Lung (tissue), 12 donors: ENCODE results near the gene LBR. TPM values are rescaled to one million over a fixed set of nuclear protein-coding genes. Genes with fewer than 3 reads are reported as not detected.

ENCODE experiments used
- ATAC-seq: fragments of 200-7000 bp; cut with Tn5 transposase; one replicate; pipeline ENCODE4 v1.9.1; 2020; ENCODE audit warnings: moderate number of reproducible peaks; ENCODE audit not compliant: insufficient read depth, low FRiP score
- DNase-seq, 3 donors: peaks; one replicate each; pipeline ENCODE4 v3.0.0-alpha.2; 2013 to 2017
- H3K27ac ChIP-seq, 2 donors: one replicate each; pipeline ENCODE4 v1.5.1; 2013; ENCODE audit warnings: mild to moderate bottlenecking in 2 of 2, moderate library complexity in 2 of 2, control low read depth in 1 of 2, inconsistent platforms in 1 of 2, low read depth in 1 of 2, low read length in 1 of 2
- H3K27me3 ChIP-seq, 3 donors: one replicate each; pipeline ENCODE4 v1.5.1; 2013; ENCODE audit warnings: low read length in 2 of 3; ENCODE audit not compliant: control insufficient read depth in 3 of 3, insufficient read depth in 3 of 3
- H3K36me3 ChIP-seq, 4 donors: one replicate each; pipeline ENCODE4 v1.5.1; 2013; ENCODE audit warnings: low read length in 4 of 4, mild to moderate bottlenecking in 1 of 4, moderate library complexity in 1 of 4; ENCODE audit not compliant: control insufficient read depth in 4 of 4, insufficient read depth in 4 of 4
- H3K4me1 ChIP-seq, 5 donors: one replicate each; pipeline ENCODE4 v1.5.1; 2013; ENCODE audit warnings: low read length in 5 of 5, mild to moderate bottlenecking in 2 of 5, moderate library complexity in 1 of 5; ENCODE audit not compliant: control insufficient read depth in 5 of 5, insufficient read depth in 5 of 5
- H3K4me3 ChIP-seq: one replicate; pipeline ENCODE4 v1.5.1; 2013; ENCODE audit warnings: mild to moderate bottlenecking, control low read depth, moderate library complexity
- H3K9ac ChIP-seq, 2 donors: one replicate each; pipeline ENCODE4 v1.5.1; 2013; ENCODE audit warnings: low read length in 2 of 2, control low read depth in 1 of 2; ENCODE audit not compliant: insufficient read depth in 1 of 2
- H3K9me3 ChIP-seq, 4 donors: one replicate each; pipeline ENCODE4 v1.5.1; 2013; ENCODE audit warnings: low read length in 3 of 4, mild to moderate bottlenecking in 1 of 4, moderate library complexity in 1 of 4; ENCODE audit not compliant: control insufficient read depth in 4 of 4, insufficient read depth in 3 of 4
- WGBS, 2 donors: extraction: QIAGEN DNeasy Blood & Tissue Kit; methylation state at CpG; one replicate each; pipeline ENCODE4 v1.1.7; 2013; 5-methylcytosine and 5-hydroxymethylcytosine counted together
- polyA plus RNA-seq, 2 donors: library from polyadenylated mRNA; stranded (reverse); fragments of 200-250 nt; gene quantifications; one replicate each; pipeline ENCODE4 v1.2.1, GENCODE V29; 2013
- total RNA-seq, 2 donors: library from RNA; depleted of rRNA in 1 of 2; stranded (reverse); fragments of >200 nt in 1 of 2; gene quantifications; one replicate each; pipeline ENCODE4 v1.2.1, GENCODE V29; 2014 to 2021
- TF ChIP-seq, protein P1 (sequence below): IDR thresholded peaks from 2 replicates; pipeline ENCODE4 v1.5.1; 2012; ENCODE audit warnings: mild to moderate bottlenecking; ENCODE audit errors: control extremely low read depth, extremely low read depth
- donor health status: control.
- donor health status: control.
- donor health status: Bipolar disorder and iron deficiency.
- donor health status: healthy.
- donor health status: DM: yes; HTN: yes; CAD: no.

The LBR gene
- total and polyA plus RNA-seq, 4 donors, result 16.2 to 76.6 (median 42.1) TPM

DNA sequence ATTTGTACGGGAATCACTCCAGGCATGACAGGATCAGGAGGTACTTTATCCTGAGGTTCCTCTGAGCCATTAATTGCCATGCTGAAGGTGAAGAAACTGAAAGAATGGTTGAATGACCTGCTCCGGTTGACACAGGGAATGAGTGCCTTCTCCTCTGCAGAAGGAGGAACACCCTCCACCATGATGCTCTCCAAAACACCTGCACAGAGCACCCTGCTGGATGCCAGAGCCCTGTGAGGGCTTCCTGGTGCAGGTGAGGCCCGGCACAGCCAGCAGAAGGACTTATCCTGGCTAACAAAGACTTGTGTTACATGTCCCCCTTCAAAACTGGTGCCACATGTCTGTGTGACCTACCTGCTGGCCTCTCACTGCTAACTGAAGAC lies 14.3 kb upstream of the LBR start:
- Histone ChIP-seq H3K9me3 (no peaks in the 10 kb centered on the region), H3K27me3 (no peaks in the 10 kb centered on the region), H3K4me1 (peaks cover 0 to 27% (median 13%) of the 10 kb centered on the region in 5 donors), H3K9ac (no peak overlapping the region), H3K27ac (peak overlapping the region in 1 of 2 donors; percentile 13), H3K4me3 (no peak overlapping the region), H3K36me3 (no peaks in the 10 kb centered on the region)
- 69 to 77% methylated on average over 3 of the region's 3 CpGs for WGBS, 2 donors
- ATAC-seq (no peak), DNase-seq (no peak)
- TF ChIP-seq, protein P1, sequence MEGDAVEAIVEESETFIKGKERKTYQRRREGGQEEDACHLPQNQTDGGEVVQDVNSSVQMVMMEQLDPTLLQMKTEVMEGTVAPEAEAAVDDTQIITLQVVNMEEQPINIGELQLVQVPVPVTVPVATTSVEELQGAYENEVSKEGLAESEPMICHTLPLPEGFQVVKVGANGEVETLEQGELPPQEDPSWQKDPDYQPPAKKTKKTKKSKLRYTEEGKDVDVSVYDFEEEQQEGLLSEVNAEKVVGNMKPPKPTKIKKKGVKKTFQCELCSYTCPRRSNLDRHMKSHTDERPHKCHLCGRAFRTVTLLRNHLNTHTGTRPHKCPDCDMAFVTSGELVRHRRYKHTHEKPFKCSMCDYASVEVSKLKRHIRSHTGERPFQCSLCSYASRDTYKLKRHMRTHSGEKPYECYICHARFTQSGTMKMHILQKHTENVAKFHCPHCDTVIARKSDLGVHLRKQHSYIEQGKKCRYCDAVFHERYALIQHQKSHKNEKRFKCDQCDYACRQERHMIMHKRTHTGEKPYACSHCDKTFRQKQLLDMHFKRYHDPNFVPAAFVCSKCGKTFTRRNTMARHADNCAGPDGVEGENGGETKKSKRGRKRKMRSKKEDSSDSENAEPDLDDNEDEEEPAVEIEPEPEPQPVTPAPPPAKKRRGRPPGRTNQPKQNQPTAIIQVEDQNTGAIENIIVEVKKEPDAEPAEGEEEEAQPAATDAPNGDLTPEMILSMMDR, result no peak

DNA sequence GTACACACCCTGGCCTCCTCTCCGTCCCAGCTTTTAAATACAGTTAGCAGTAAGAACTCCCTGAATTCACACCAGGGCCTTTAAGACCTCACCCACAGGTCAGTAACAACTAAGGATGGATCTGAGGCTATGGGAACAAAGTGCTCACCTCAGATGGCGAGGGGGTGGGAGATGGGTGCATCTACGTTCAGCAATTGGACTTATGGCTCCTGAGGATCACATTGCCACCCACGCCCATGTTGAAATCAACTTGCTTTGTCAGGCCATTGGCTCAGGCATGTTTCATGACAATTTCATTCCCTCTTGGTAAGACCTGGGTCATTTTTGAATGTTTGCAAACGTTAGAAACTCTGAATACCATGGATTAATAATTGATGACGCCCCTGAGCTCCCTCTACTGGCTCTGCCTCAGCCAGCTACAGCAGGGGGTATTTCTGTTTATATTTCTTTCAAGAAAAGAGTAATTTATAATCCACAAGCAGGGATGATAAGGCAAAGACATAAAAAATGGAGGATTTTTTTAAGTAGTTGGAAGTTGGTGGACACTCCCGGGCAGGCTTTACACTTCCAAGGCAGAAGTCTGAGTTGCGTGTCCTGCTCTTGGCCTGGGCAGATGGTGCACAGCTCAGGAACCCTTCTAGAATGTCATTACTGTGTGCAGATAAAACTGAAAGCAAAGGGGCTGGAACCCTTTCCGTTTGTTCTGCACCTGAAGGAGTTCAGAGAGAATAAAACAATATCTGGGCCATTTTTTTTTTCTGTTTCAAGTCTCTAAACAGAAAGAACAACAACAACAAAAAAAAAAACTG lies 13.7 kb upstream of the LBR start:
- ATAC-seq, result no peak
- Histone ChIP-seq H3K9me3 (no peaks in the 10 kb centered on the region), H3K4me3 (no peak overlapping the region), H3K36me3 (no peaks in the 10 kb centered on the region), H3K27ac (peak overlapping the region in 1 of 2 donors; percentile 21), H3K27me3 (no peaks in the 10 kb centered on the region), H3K9ac (no peak overlapping the region), H3K4me1 (peaks cover 0 to 21% (median 10%) of the 10 kb centered on the region in 5 donors)
- TF ChIP-seq, protein P1, result no peak
- 62 to 63% methylated on average over 9 of the region's 9 CpGs for WGBS, 2 donors
- peak in 1 of 3 donors; percentile 40 for DNase-seq

DNA sequence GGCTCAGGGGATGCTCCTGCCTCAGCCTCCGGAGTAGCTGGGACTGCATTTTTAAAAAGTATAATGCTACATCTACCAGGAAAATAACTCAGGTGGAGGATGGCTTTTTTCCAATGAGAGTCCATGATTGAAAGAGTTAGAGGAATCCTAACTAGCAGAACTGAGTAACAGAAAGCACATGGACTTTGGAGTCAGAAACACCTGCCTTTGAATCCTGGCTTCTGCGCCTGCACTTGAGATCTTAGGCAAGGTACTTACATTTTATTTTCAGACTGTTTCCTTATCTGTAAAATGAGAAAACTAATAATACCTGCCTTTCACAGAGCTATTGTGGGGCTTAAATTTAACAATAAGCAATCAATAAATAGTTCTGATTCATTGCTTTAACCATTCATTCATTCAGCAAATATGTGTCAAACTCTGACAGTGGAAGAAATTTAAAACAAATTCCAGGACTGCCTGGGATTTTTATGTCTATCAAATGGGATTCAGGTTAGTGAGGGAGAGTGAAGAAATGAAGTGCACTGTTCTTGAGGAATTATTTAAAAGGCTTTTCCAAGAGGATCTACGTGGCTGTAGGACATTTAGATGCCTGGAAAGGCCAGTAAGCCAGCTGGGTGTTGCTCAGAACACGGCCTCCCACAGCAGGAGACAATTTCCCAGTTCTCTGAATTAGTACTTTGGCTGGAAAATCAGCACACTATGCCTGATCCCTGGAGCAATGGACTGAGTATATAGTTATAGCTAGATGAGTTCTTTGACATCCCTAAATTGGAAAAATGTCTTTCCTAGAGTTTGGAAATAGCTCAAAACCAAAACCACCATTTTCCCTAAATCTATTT lies 12.8 kb upstream of the LBR start:
- H3K4me3 ChIP-seq, result no peak overlapping the region
- no peak for DNase-seq
- H3K9me3 ChIP-seq, result no peaks in the 10 kb centered on the region
- H3K9ac ChIP-seq, result no peak overlapping the region
- H3K36me3 ChIP-seq, result no peaks in the 10 kb centered on the region
- peaks cover 0 to 12% (median 5%) of the 10 kb centered on the region in 5 donors for H3K4me1 ChIP-seq
- TF ChIP-seq, protein P1, result no peak
- H3K27ac ChIP-seq, result no peak overlapping the region
- H3K27me3 ChIP-seq, result no peaks in the 10 kb centered on the region
- no peak for ATAC-seq
- WGBS, 2 donors, result 86 to 92% methylated on average over 4 of the region's 4 CpGs
